Renal cortex interstitium (tissue), 11 donors: ENCODE data around the gene PCDHA2. TPM values are rescaled to one million over a fixed set of nuclear protein-coding genes. Genes with fewer than 3 reads are reported as not detected.
"Not testable (repeated sequence)": the region's sequence is repeated elsewhere in the genome, so short reads cannot be mapped to it uniquely, and the experiment has no call there.

Experiments
- DNase-seq, 11 donors: peaks; one replicate each; pipeline ENCODE4 v3.0.0-alpha.2; 2013; ENCODE audit warnings: low read depth in 9 of 11, low spot score in 4 of 11; ENCODE audit errors: extremely low read depth in 1 of 11
- polyA plus RNA-seq, 3 donors: library from polyadenylated mRNA; unstranded; fragments of 120-200 nt; gene quantifications; one replicate each; pipeline ENCODE4 v1.2.1, GENCODE V29; 2013; ENCODE audit not compliant: insufficient read length in 3 of 3

The PCDHA2 gene
- polyA plus RNA-seq, 3 donors = 0.24 to 0.37 (median 0.30) TPM

DNA sequence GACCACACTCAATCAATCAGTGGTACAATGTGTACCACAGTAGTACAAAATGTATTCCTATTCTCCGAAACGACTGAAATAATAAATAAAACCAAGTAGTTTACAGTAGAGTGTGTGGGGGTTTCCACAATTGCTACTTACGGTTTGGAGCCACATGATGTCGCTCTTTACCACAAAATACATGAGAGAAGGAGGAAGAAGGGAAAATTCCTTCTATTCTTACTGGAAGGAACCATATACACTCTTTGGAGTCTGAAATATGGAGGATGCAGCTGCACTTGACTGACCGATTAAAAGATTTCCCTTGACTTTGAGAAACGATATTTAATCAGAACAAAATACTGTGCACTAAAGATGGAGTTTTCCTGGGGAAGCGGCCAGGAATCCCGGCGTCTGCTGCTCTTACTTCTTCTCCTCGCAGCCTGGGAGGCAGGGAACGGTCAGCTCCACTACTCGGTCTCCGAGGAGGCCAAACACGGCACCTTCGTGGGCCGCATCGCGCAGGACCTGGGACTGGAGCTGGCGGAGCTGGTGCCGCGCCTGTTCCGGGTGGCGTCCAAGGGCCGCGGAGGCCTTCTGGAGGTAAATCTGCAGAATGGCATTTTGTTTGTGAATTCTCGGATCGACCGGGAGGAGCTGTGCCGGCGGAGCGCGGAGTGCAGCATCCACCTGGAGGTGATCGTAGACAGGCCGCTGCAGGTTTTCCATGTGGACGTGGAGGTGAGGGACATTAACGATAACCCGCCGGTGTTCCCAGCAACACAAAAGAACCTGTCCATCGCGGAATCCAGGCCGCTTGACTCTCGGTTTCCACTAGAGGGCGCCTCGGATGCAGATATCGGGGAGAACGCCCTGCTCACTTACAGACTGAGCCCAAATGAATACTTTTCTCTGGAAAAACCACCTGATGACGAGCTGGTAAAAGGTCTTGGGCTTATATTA is 12.5 kb downstream of the PCDHA2 start, which contains the start of gene PCDHA4:
Gene PCDHA4, plus strand, starts transcription at position 235 of the 942 bp plus-strand sequence.
- no peak for DNase-seq

GRCh38 chr5:140808241-140808888 is 13.7 kb downstream of the PCDHA2 start:
- not testable (repeated sequence) for DNase-seq

GRCh38 chr5:140808889-140809291 is 14.2 kb downstream of the PCDHA2 start:
- no peak for DNase-seq

DNA sequence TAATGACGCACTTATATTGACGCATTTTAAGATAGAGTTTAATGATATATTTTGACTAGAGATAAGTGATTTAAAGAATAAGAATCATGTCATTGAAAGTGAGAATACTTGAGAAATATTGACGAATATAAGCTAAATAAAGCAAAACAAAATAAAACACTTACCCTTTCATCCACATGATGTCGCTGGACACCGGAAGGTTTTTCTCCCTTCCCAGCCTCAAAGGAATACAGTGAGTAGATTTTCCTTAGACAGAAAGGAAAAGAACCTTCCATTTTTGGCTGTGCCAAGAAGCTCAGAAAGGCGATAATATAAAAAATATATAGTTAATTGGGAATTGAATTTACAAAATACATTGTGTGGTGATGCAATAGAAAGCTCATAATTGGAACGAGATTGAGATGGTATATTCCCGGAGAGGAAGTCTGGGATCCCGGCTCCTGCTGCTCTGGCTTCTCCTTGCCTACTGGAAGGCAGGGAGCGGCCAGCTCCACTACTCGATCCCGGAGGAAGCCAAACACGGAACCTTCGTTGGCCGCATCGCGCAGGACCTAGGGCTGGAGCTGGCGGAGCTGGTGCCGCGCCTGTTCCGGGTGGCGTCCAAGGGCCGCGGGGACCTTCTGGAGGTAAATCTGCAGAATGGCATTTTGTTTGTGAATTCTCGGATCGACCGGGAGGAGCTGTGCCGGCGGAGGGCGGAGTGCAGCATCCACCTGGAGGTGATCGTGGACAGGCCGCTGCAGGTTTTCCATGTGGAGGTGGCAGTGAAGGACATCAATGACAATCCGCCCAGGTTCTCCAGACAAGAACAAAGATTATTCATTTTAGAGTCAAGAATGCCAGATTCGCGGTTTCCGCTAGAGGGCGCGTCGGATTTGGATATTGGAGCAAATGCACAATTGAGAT is 27.0 kb downstream of the PCDHA2 start, which contains the start of gene PCDHA5:
Gene PCDHA5, plus strand, starts transcription at position 239 of the 906 bp plus-strand sequence.
- no peak for DNase-seq

DNA sequence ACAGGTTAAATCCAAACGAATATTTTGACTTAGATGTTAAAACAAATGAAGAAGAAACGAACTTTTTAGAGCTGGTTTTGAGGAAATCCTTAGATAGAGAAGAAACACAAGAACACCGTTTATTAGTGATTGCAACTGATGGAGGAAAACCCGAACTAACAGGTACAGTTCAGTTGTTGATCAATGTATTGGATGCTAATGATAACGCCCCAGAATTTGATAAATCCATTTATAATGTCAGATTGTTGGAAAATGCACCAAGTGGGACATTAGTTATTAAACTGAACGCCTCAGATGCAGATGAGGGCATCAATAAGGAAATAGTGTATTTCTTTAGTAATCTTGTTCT is 27.6 kb downstream of the PCDHA2 start:
- DNase-seq = no peak

DNA sequence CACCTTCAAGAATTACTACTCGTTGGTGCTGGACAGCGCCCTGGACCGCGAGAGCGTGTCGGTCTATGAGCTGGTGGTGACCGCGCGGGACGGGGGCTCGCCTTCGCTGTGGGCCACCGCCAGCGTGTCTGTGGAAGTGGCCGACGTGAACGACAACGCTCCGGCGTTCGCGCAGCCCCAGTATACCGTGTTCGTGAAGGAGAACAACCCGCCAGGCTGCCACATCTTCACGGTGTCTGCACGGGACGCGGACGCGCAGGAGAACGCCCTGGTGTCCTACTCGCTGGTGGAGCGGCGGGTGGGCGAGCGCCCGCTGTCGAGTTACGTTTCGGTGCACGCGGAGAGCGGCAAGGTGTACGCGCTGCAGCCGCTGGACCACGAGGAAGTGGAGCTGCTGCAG is 28.3 kb downstream of the PCDHA2 start:
- DNase-seq = not testable (repeated sequence)

DNA sequence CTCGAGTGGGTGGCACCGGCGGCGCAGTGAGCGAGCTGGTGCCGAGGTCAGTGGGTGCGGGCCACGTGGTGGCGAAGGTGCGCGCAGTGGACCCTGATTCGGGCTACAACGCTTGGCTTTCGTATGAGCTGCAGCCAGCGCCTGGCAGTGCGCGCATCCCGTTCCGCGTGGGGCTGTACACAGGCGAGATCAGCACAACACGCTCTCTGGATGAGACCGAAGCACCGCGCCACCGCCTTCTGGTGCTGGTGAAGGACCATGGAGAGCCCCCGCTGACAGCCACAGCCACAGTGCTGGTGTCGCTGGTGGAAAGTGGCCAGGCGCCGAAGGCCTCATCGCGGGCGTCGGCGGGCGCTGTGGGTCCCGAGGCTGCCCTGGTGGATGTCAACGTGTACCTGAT is 28.8 kb downstream of the PCDHA2 start:
- no peak for DNase-seq

DNA sequence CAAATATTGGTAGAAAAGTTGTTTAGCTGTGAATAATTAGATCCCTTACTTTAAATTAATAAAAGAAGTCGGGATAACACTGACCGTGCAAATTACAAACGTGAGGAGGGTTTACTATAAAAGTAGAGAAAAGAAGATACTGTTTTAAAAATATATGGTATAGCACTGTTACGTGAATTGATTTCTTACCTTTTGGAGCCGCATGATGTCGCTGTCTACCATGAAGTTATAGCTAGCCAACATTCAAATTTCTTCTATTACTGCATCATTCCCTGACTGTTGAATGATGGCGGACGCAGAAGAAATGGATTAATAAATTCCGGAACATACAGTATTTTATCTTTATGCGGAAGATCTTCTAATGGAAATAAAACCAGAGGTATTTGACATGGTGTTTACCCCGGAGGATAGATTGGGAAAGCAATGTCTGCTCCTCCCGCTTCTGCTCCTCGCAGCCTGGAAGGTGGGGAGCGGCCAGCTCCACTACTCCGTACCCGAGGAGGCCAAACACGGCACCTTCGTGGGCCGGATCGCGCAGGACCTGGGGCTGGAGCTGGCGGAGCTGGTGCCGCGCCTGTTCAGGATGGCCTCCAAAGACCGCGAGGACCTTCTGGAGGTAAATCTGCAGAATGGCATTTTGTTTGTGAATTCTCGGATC is 33.2 kb downstream of the PCDHA2 start, which contains the start of gene PCDHA6:
Gene PCDHA6, plus strand, starts transcription at position 257 of the 658 bp plus-strand sequence. Its CDS starts 132 bp downstream, at position 389.
- DNase-seq = no peak

- DNase-seq = no peak
Observed at GRCh38 chr5:140828362-140828737, 33.7 kb downstream of the PCDHA2 start.

- DNase-seq = not testable (repeated sequence)
Observed at GRCh38 chr5:140829511-140830501, 35.2 kb downstream of the PCDHA2 start.

GRCh38 chr5:140833993-140834392 is 39.3 kb downstream of the PCDHA2 start, which contains the start of gene PCDHA7:
TSS of gene PCDHA7 (plus strand) at chr5:140834269. CDS start at chr5:140834384, 115 bp downstream.
- DNase-seq = no peak

GRCh38 chr5:140834439-140835008 is 39.9 kb downstream of the PCDHA2 start:
- DNase-seq = not testable (repeated sequence)

DNA sequence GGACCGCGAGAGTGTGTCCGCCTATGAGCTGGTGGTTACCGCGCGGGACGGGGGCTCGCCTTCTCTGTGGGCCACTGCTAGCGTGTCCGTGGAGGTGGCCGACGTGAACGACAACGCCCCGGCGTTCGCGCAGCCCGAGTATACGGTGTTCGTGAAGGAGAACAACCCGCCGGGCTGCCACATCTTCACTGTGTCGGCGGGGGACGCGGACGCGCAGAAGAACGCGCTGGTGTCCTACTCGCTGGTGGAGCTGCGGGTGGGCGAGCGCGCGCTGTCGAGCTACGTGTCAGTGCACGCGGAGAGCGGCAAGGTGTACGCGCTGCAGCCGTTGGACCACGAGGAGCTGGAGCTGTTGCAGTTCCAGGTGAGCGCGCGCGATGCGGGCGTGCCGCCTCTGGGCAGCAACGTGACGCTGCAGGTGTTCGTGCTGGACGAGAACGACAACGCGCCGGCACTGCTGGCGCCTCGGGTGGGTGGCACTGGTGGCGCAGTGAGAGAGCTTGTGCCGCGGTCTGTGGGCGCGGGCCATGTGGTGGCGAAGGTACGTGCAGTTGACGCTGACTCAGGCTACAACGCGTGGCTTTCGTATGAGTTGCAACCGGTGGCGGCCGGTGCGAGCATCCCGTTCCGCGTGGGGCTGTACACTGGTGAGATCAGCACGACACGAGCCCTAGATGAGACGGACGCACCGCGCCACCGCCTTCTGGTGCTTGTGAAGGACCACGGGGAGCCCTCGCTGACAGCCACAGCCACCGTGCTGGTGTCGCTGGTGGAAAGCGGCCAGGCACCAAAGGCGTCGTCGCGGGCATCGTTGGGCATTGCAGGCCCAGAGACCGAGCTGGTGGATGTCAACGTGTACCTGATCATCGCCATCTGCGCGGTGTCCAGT is 41.2 kb downstream of the PCDHA2 start:
- DNase-seq = no peak

- no peak for DNase-seq
Observed at GRCh38 chr5:140840978-140841962, 46.6 kb downstream of the PCDHA2 start, which contains the start of gene PCDHA8. TSS of gene PCDHA8 (plus strand) at chr5:140841187. CDS start at chr5:140841322, 135 bp downstream.
